ENCODE data around the gene CXCR5.
A peak's percentile ranks its signal among the peaks of the same experiment; 100 is the strongest.
"Not testable (repeated sequence)": the region's sequence is repeated elsewhere in the genome, so short reads cannot be mapped to it uniquely, and the experiment has no call there.

The CXCR5 gene

GRCh38 chr11:118883368-118884071 is at the start of gene CXCR5:
Gene CXCR5, plus strand, starts transcription at chr11:118883892. Its CDS starts 50 bp downstream, at chr11:118883942.
- peak; percentile 59 for DNase-seq

- DNase-seq: peak; percentile 31
Measured at GRCh38 chr11:118834427-118835028, 49.2 kb upstream of the CXCR5 start.

GRCh38 chr11:118837868-118838267 is 45.8 kb upstream of the CXCR5 start:
- no peak for DNase-seq

- no peak for DNase-seq
Measured at GRCh38 chr11:118838905-118839553, 44.7 kb upstream of the CXCR5 start.

- peak; percentile 58 for DNase-seq
Measured at GRCh38 chr11:118841469-118842242, 42.0 kb upstream of the CXCR5 start.

GRCh38 chr11:118842369-118842768 is 41.3 kb upstream of the CXCR5 start:
- DNase-seq: no peak

GRCh38 chr11:118842843-118843242 is 40.8 kb upstream of the CXCR5 start:
- not testable (repeated sequence) for DNase-seq

- no peak for DNase-seq
Measured at GRCh38 chr11:118843565-118843964, 40.1 kb upstream of the CXCR5 start.

GRCh38 chr11:118845369-118845768 is 38.3 kb upstream of the CXCR5 start:
- DNase-seq: peak; percentile 67

GRCh38 chr11:118846181-118846935 is 37.3 kb upstream of the CXCR5 start:
- DNase-seq: no peak

- no peak for DNase-seq
Measured at GRCh38 chr11:118849825-118850224, 33.9 kb upstream of the CXCR5 start.

GRCh38 chr11:118851970-118852369 is 31.7 kb upstream of the CXCR5 start:
- DNase-seq: no peak

GRCh38 chr11:118853678-118854077 is 30.0 kb upstream of the CXCR5 start:
- no peak for DNase-seq

GRCh38 chr11:118856314-118856713 is 27.4 kb upstream of the CXCR5 start:
- no peak for DNase-seq

GRCh38 chr11:118857385-118857784 is 26.3 kb upstream of the CXCR5 start:
- DNase-seq: no peak

- no peak for DNase-seq
Measured at GRCh38 chr11:118859973-118860372, 23.7 kb upstream of the CXCR5 start.

GRCh38 chr11:118868659-118869058 is 15.0 kb upstream of the CXCR5 start:
- DNase-seq: no peak

GRCh38 chr11:118870396-118871343 is 13.0 kb upstream of the CXCR5 start:
- peak; percentile 61 for DNase-seq

- peak; percentile 84 for DNase-seq
Measured at GRCh38 chr11:118872403-118872821, 11.3 kb upstream of the CXCR5 start.

GRCh38 chr11:118873804-118874203 is 9.9 kb upstream of the CXCR5 start:
- DNase-seq: no peak

GRCh38 chr11:118876286-118876685 is 7.4 kb upstream of the CXCR5 start:
- DNase-seq: no peak

Data from activated CD4-positive, alpha-beta T cell treated with anti-CD3 and anti-CD28 coated beads, Interleukin-10, Interleukin-2, amounts not matched to agents 100 ng/mL and 50 ng/mL, durations not matched to agents 16 hours and 8 hours (primary cell).